Activated CD8-positive, alpha-beta T cell treated with anti-CD3 and anti-CD28 coated beads for 36 hours (primary cell): ENCODE measurements around the gene EXTL1. TPM values are rescaled to one million over a fixed set of nuclear protein-coding genes. Genes with fewer than 3 reads are reported as not detected.

Experiments
- ATAC-seq: fragments of 200-7000 bp; cut with Tn5 transposase; one replicate; pipeline ENCODE4 v1.10.0; 2021; ENCODE audit warnings: mild to moderate bottlenecking, moderate library complexity
- CTCF ChIA-PET: fragments of 350-600 bp; sonication (Branson Sonifier 250); formaldehyde crosslinking; loops from one replicate; lab custom pipeline; 2021; ENCODE audit warnings: antibody characterized with exemption; lab: Charles Lee
- POLR2A ChIA-PET: fragments of 350-600 bp; sonication (Branson Sonifier 250); formaldehyde crosslinking; loops from one replicate; lab custom pipeline; 2021; ENCODE audit warnings: antibody characterized with exemption; lab: Charles Lee
- DNase-seq: peaks from one replicate; pipeline ENCODE4 v3.0.0-alpha.2; 2020
- H3K27ac Mint-ChIP-seq: one replicate; pipeline ENCODE4 v1.8.0; 2021; ENCODE audit warnings: mild to moderate bottlenecking, mixed read lengths
- H3K27me3 Mint-ChIP-seq: one replicate; pipeline ENCODE4 v1.8.0; 2021; ENCODE audit warnings: mixed read lengths
- H3K36me3 Mint-ChIP-seq: one replicate; pipeline ENCODE4 v1.8.0; 2021; ENCODE audit warnings: low read depth, mixed read lengths
- H3K4me1 Mint-ChIP-seq: one replicate; pipeline ENCODE4 v1.8.0; 2021; ENCODE audit warnings: low read depth, mixed read lengths
- H3K4me3 Mint-ChIP-seq: one replicate; pipeline ENCODE4 v1.8.0; 2021; ENCODE audit warnings: mild to moderate bottlenecking, moderate library complexity, mixed read lengths
- H3K9me3 Mint-ChIP-seq: one replicate; pipeline ENCODE4 v1.8.0; 2021; ENCODE audit warnings: mixed read lengths
- CTCF ChIP-seq: fragments of 200-600 bp; IDR thresholded peaks from one replicate; pipeline ENCODE4 v1.8.0; 2022; ENCODE audit warnings: antibody characterized with exemption, mild to moderate bottlenecking
- intact Hi-C: fragments of 100-400 bp; cut with micrococcal nuclease; formaldehyde crosslinking; loops from one replicate; pipeline ENCODE4 v1.10.0; 2022
- total RNA-seq, 2 experiments: library from RNA; stranded (reverse); gene quantifications; one replicate each; pipeline ENCODE4 v1.2.3, GENCODE V29; 2021

Gene EXTL1
- total RNA-seq, 2 experiments from 2014 or later = not detected

- H3K36me3 Mint-ChIP-seq = no peaks in the 10 kb centered on the region
- H3K9me3 Mint-ChIP-seq = no peaks in the 10 kb centered on the region
- TF ChIP-seq CTCF = no peak
- intact Hi-C loops = no loop called here
- H3K27ac Mint-ChIP-seq = no peak overlapping the region
- H3K27me3 Mint-ChIP-seq = peaks cover 62% of the 10 kb centered on the region
- H3K4me3 Mint-ChIP-seq = no peak overlapping the region
- DNase-seq (no peak), ATAC-seq (no peak)
- POLR2A ChIA-PET = no interaction called here
- peaks cover 2% of the 10 kb centered on the region for H3K4me1 Mint-ChIP-seq
- CTCF ChIA-PET = interaction anchor here (5.0 kb wide), 1 partner anchor 13 kb away, joined by 31 read pairs; no protein-coding TSS in a partner anchor
Measured at GRCh38 chr1:26047278-26047874, 25.8 kb downstream of the EXTL1 start.

GRCh38 chr1:26049531-26050247, 28.1 kb downstream of the EXTL1 start:
- intact Hi-C loops = no loop called here

GRCh38 chr1:26050248-26050640, 28.7 kb downstream of the EXTL1 start:
- intact Hi-C loops = no loop called here
- Mint-ChIP-seq H3K27me3 (peaks cover 54% of the 10 kb centered on the region), H3K4me1 (peaks cover under 1% of the 10 kb centered on the region), H3K4me3 (no peak overlapping the region), H3K27ac (no peak overlapping the region), H3K36me3 (no peaks in the 10 kb centered on the region), H3K9me3 (no peaks in the 10 kb centered on the region)
- ChIA-PET POLR2A (no interaction called here), CTCF (no interaction called here)
- ATAC-seq = no peak
- no peak for DNase-seq
- no peak for TF ChIP-seq CTCF

More at GRCh38 chr1:26049531-26050247, 28.1 kb downstream of the EXTL1 start:
- Mint-ChIP-seq H3K27me3 (peaks cover 56% of the 10 kb centered on the region), H3K27ac (no peak overlapping the region), H3K36me3 (no peaks in the 10 kb centered on the region), H3K4me3 (no peak overlapping the region), H3K4me1 (peaks cover 2% of the 10 kb centered on the region), H3K9me3 (no peaks in the 10 kb centered on the region)
- ChIA-PET POLR2A (no interaction called here), CTCF (interaction anchor here (0.9 kb wide), 1 partner anchor 14 kb away, joined by 3 read pairs; no protein-coding TSS in a partner anchor)
- no peak for ATAC-seq
- TF ChIP-seq CTCF = no peak
- no peak for DNase-seq

DNA sequence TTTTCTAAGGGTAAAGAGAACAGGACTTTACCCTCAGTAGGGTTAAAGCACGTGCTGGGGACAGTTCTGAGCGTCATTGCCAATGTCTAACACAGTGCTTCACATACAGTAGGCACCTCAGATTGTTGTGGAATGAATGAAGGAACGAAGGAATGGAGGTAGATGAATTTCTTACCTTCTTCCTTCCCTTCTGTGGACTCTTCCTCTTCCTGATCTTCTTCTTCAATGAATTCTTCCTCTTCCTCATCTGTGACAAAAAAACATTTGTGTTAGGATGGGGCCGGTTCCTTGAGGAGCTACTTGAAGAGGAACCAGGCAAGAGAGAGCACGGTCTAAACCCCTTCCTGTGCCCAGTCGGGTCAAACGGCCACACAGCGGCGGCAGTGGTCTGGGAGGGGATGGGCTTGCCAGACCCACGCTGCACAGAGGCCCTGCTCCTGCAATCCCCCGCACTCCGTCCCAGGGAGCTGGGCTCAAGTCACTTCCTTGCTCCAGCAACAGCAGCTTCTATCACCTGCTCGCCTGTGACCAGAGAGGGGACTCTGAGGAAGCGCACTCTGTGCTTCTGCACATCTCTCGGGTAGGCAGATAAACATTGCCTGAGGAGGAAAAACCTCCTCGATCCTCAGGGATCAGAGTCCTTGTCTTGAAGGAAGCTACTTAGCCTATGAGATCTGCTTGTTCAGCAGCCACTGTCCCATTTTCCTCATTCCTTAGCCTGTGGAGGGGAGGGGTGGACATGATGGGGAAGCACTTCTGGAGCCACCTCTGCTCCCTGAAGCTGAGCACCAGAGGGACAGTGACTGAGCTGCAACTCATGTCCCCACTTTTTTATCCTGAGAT, 32.4 kb downstream of the EXTL1 start:
- Mint-ChIP-seq H3K27ac (no peak overlapping the region), H3K9me3 (no peaks in the 10 kb centered on the region), H3K4me1 (peaks cover 2% of the 10 kb centered on the region), H3K36me3 (no peaks in the 10 kb centered on the region), H3K27me3 (peaks cover 35% of the 10 kb centered on the region), H3K4me3 (no peak overlapping the region)
- ChIA-PET CTCF (interaction anchor here (1.3 to 3.6 kb wide), 3 partner anchors 8 to 363 kb away, joined by 4 to 12 read pairs (median 4); partner anchors contain the start of gene SLC30A2), POLR2A (interaction anchor here (0.6 to 0.8 kb wide), 2 partner anchors 29 to 67 kb away, joined by 3 read pairs; no protein-coding TSS in a partner anchor)
- intact Hi-C loops = no loop called here
- no peak for TF ChIP-seq CTCF
- ATAC-seq (no peak), DNase-seq (no peak)
